Osteoblast (primary cell): Measurements from ENCODE around the gene CD79A. TPM values are rescaled to one million over a fixed set of nuclear protein-coding genes. Genes with fewer than 3 reads are reported as not detected.

ENCODE experiments used
- DNase-seq: peaks from one replicate; pipeline ENCODE4 v3.0.0; 2011; ENCODE audit warnings: low spot score, mixed read lengths; ENCODE audit not compliant: insufficient read length; ENCODE audit errors: missing footprints
- H2AFZ ChIP-seq: 2 replicates; pipeline ENCODE4 v1.6.0; 2011; ENCODE audit warnings: mild to moderate bottlenecking, low read length
- H3K27ac ChIP-seq: 2 replicates; pipeline ENCODE4 v1.5.1; 2011; ENCODE audit warnings: mild to moderate bottlenecking, low read depth, low read length, moderate library complexity
- H3K27me3 ChIP-seq: 2 replicates; pipeline ENCODE4 v1.6.0; 2012; ENCODE audit warnings: mild to moderate bottlenecking, control low read depth, inconsistent platforms, low read length, moderate library complexity; ENCODE audit not compliant: insufficient read depth
- H3K36me3 ChIP-seq: 2 replicates; pipeline ENCODE4 v1.5.1; 2011; ENCODE audit warnings: mild to moderate bottlenecking, low read length, control low read depth, moderate library complexity; ENCODE audit not compliant: insufficient read depth
- H3K4me1 ChIP-seq: 2 replicates; pipeline ENCODE4 v1.5.1; 2011; ENCODE audit warnings: mild to moderate bottlenecking, low read length, control low read depth, moderate library complexity; ENCODE audit not compliant: insufficient read depth
- H3K4me2 ChIP-seq: 2 replicates; pipeline ENCODE4 v1.6.0; 2011; ENCODE audit warnings: mild to moderate bottlenecking, low read length; ENCODE audit not compliant: insufficient read depth
- H3K4me3 ChIP-seq: fragments of 200-600 bp; sonication (generic); 3 replicates; pipeline ENCODE4 v1.5.1; 2012; ENCODE audit warnings: mild to moderate bottlenecking, low read length, inconsistent platforms; ENCODE audit not compliant: insufficient read depth
- H3K79me2 ChIP-seq: 2 replicates; pipeline ENCODE4 v1.6.0; 2012; ENCODE audit warnings: mild to moderate bottlenecking, low read length, control low read depth, inconsistent platforms; ENCODE audit not compliant: insufficient read depth
- H3K9me3 ChIP-seq: 2 replicates; pipeline ENCODE4 v1.5.1; 2011; ENCODE audit warnings: low read depth, low read length, control low read depth
- H4K20me1 ChIP-seq: 2 replicates; pipeline ENCODE4 v1.6.0; 2012; ENCODE audit warnings: mild to moderate bottlenecking, low read length, control low read depth; ENCODE audit not compliant: insufficient read depth
- CTCF ChIP-seq: IDR thresholded peaks from 2 replicates; pipeline ENCODE4 v1.5.1; 2011; ENCODE audit warnings: mild to moderate bottlenecking, low read depth, low read length, moderate library complexity; ENCODE audit errors: extremely low read depth
- total RNA-seq: library from RNA; depleted of rRNA; stranded (reverse); fragments of >200 nt; gene quantifications from 2 replicates; pipeline ENCODE4 v1.2.3, GENCODE V29; 2012

Gene CD79A
- total RNA-seq, 1 donor: 0.36 TPM

GRCh38 chr19:41848666-41849065, 28.4 kb upstream of the CD79A start:
- no peaks in the 10 kb centered on the region for H3K9me3 ChIP-seq
- no peaks in the 10 kb centered on the region for H3K79me2 ChIP-seq
- no peak overlapping the region for H3K4me2 ChIP-seq
- no peak for TF ChIP-seq CTCF
- no peaks in the 10 kb centered on the region for H4K20me1 ChIP-seq
- peaks cover 37% of the 10 kb centered on the region for H3K27me3 ChIP-seq
- H3K27ac ChIP-seq: no peak overlapping the region
- H3K4me3 ChIP-seq: no peak overlapping the region
- H3K36me3 ChIP-seq: no peaks in the 10 kb centered on the region
- H2AFZ ChIP-seq: no peak overlapping the region
- H3K4me1 ChIP-seq: no peaks in the 10 kb centered on the region
- DNase-seq: no peak

GRCh38 chr19:41849067-41849466, 28.0 kb upstream of the CD79A start:
- H3K4me3 ChIP-seq: no peak overlapping the region
- DNase-seq: no peak
- H3K9me3 ChIP-seq: no peaks in the 10 kb centered on the region
- H3K4me1 ChIP-seq: no peaks in the 10 kb centered on the region
- no peaks in the 10 kb centered on the region for H3K36me3 ChIP-seq
- TF ChIP-seq CTCF: no peak
- H3K27ac ChIP-seq: no peak overlapping the region
- no peak overlapping the region for H3K4me2 ChIP-seq
- no peak overlapping the region for H2AFZ ChIP-seq
- H4K20me1 ChIP-seq: no peaks in the 10 kb centered on the region
- H3K27me3 ChIP-seq: peaks cover 40% of the 10 kb centered on the region
- no peaks in the 10 kb centered on the region for H3K79me2 ChIP-seq

GRCh38 chr19:41850381-41850780, 26.7 kb upstream of the CD79A start:
- no peak overlapping the region for H3K4me3 ChIP-seq
- no peaks in the 10 kb centered on the region for H3K4me1 ChIP-seq
- no peaks in the 10 kb centered on the region for H3K36me3 ChIP-seq
- peaks cover 52% of the 10 kb centered on the region for H3K27me3 ChIP-seq
- H3K79me2 ChIP-seq: no peaks in the 10 kb centered on the region
- H4K20me1 ChIP-seq: no peaks in the 10 kb centered on the region
- no peak overlapping the region for H3K27ac ChIP-seq
- H3K4me2 ChIP-seq: no peak overlapping the region
- no peaks in the 10 kb centered on the region for H3K9me3 ChIP-seq
- H2AFZ ChIP-seq: no peak overlapping the region
- DNase-seq: no peak
- no peak for TF ChIP-seq CTCF

- H3K27me3 ChIP-seq: peaks cover 52% of the 10 kb centered on the region
These were observed 25.6 kb upstream of the CD79A start for GRCh38 chr19:41851456-41851855.

More at GRCh38 chr19:41851456-41851855, 25.6 kb upstream of the CD79A start:
- Histone ChIP-seq H3K4me2 (no peak overlapping the region), H2AFZ (no peak overlapping the region), H3K4me3 (no peak overlapping the region), H3K79me2 (no peaks in the 10 kb centered on the region), H3K27ac (no peak overlapping the region), H3K4me1 (no peaks in the 10 kb centered on the region), H3K9me3 (no peaks in the 10 kb centered on the region), H4K20me1 (no peaks in the 10 kb centered on the region), H3K36me3 (no peaks in the 10 kb centered on the region)
- TF ChIP-seq CTCF: no peak
- DNase-seq: no peak
